Measurements from ENCODE around the gene C6orf141. TPM values are rescaled to one million over a fixed set of nuclear protein-coding genes. Genes with fewer than 3 reads are reported as not detected.

The C6orf141 gene
- polyA plus RNA-seq, 3 donors: not detected

GRCh38 chr6:49546331-49546730, 4.1 kb upstream of the C6orf141 start:
- H3K27me3 ChIP-seq (ENCODE audit: control insufficient read depth in 2 of 2, insufficient read depth in 2 of 2, low read length in 2 of 2): peaks cover 23% of the 10 kb centered on the region in 2 donors
- no peak overlapping the region for H3K4me2 ChIP-seq (replicated peaks; ENCODE audit: extremely low read depth, low read length, poor library complexity, severe bottlenecking)
- no peaks in the 10 kb centered on the region for H3K79me2 ChIP-seq (ENCODE audit: insufficient read depth, low read length)
- Mint-ChIP-seq H3K4me3 (no peak overlapping the region), H3K4me1 (peaks cover 19% of the 10 kb centered on the region), H3K36me3 (peaks cover 0 to 4% of the 10 kb centered on the region in 2 donors), H3K27ac (no peak overlapping the region), H3K9me3 (peaks cover 0 to 6% (median 0%) of the 10 kb centered on the region in 7 donors), H3K27me3 (ENCODE audit: low read depth in 3 of 3) (peaks cover 17 to 32% (median 26%) of the 10 kb centered on the region in 3 donors)
- no peak for TF ChIP-seq CTCF (IDR thresholded peaks at IDR 0.05)
- intact Hi-C loops (cut with micrococcal nuclease): no loop called here
- H4K20me1 ChIP-seq (ENCODE audit: insufficient read depth, low read length): no peaks in the 10 kb centered on the region
- H3K27ac ChIP-seq (ENCODE audit: low read depth in 1 of 2, low read length in 2 of 2): no peak overlapping the region
- H3K4me1 ChIP-seq (ENCODE audit: control insufficient read depth in 1 of 2, insufficient read depth in 2 of 2, low read length in 2 of 2): peaks cover 13% of the 10 kb centered on the region in 2 donors
- H2AFZ ChIP-seq (ENCODE audit: insufficient read depth, low read depth, low read length, poor library complexity, severe bottlenecking): no peak overlapping the region
- H3K9me3 ChIP-seq (replicated peaks in 1 of 2; ENCODE audit: control insufficient read depth in 1 of 2, insufficient read depth in 1 of 2, low read length in 2 of 2): peaks cover 0 to 12% of the 10 kb centered on the region in 2 donors
- H3K9ac ChIP-seq (ENCODE audit: insufficient read depth, low read length, poor library complexity, severe bottlenecking): no peak overlapping the region
- H3K4me3 ChIP-seq (replicated peaks in 1 of 3; ENCODE audit: low read depth in 2 of 3, low read length in 3 of 3): no peak overlapping the region
- no peak for DNase-seq
- no peaks in the 10 kb centered on the region for H3K36me3 ChIP-seq (replicated peaks in 1 of 2; ENCODE audit: control insufficient read depth in 1 of 2, insufficient read depth in 2 of 2, low read length in 2 of 2)
- 86% methylated on average over 1 of the region's 1 CpG for WGBS (ENCODE audit: insufficient coverage)

- 87% methylated on average over 3 of the region's 5 CpGs for WGBS (ENCODE audit: insufficient coverage)
- H2AFZ ChIP-seq (ENCODE audit: insufficient read depth, low read depth, low read length, poor library complexity, severe bottlenecking): no peak overlapping the region
Observed at GRCh38 chr6:49548613-49549304, 1.7 kb upstream of the C6orf141 start.

More at GRCh38 chr6:49548613-49549304, 1.7 kb upstream of the C6orf141 start:
- Histone ChIP-seq H3K9me3 (replicated peaks in 1 of 2; ENCODE audit: control insufficient read depth in 1 of 2, insufficient read depth in 1 of 2, low read length in 2 of 2) (peaks cover 0 to 14% of the 10 kb centered on the region in 2 donors), H3K4me1 (ENCODE audit: control insufficient read depth in 1 of 2, insufficient read depth in 2 of 2, low read length in 2 of 2) (peaks cover 16 to 18% of the 10 kb centered on the region in 2 donors), H3K27ac (ENCODE audit: low read depth in 1 of 2, low read length in 2 of 2) (no peak overlapping the region), H3K9ac (ENCODE audit: insufficient read depth, low read length, poor library complexity, severe bottlenecking) (no peak overlapping the region), H3K27me3 (ENCODE audit: control insufficient read depth in 2 of 2, insufficient read depth in 2 of 2, low read length in 2 of 2) (peaks cover 35 to 37% of the 10 kb centered on the region in 2 donors), H3K4me2 (replicated peaks; ENCODE audit: extremely low read depth, low read length, poor library complexity, severe bottlenecking) (no peak overlapping the region), H3K4me3 (replicated peaks in 1 of 3; ENCODE audit: low read depth in 2 of 3, low read length in 3 of 3) (no peak overlapping the region), H3K36me3 (replicated peaks in 1 of 2; ENCODE audit: control insufficient read depth in 1 of 2, insufficient read depth in 2 of 2, low read length in 2 of 2) (no peaks in the 10 kb centered on the region), H3K79me2 (ENCODE audit: insufficient read depth, low read length) (no peaks in the 10 kb centered on the region), H4K20me1 (ENCODE audit: insufficient read depth, low read length) (no peaks in the 10 kb centered on the region)
- Mint-ChIP-seq H3K36me3 (peaks cover 0 to 4% of the 10 kb centered on the region in 2 donors), H3K4me3 (peak overlapping the region in 1 of 2 donors; percentile 39), H3K27me3 (ENCODE audit: low read depth in 3 of 3) (peaks cover 29 to 46% (median 32%) of the 10 kb centered on the region in 3 donors), H3K9me3 (peaks cover 0 to 6% (median 0%) of the 10 kb centered on the region in 7 donors), H3K27ac (no peak overlapping the region), H3K4me1 (peaks cover 20% of the 10 kb centered on the region)
- DNase-seq: no peak
- no peak for TF ChIP-seq CTCF (IDR thresholded peaks at IDR 0.05)
- intact Hi-C loops (cut with micrococcal nuclease): no loop called here
